HG03025 (cell line): ENCODE results near the gene MTUS2.
"Not testable (repeated sequence)": the region's sequence is repeated elsewhere in the genome, so short reads cannot be mapped to it uniquely, and the experiment has no call there.

Experiments used
- ATAC-seq: cut with Tn5 transposase; IDR thresholded peaks from one replicate; pipeline ENCODE4 v1.9.1; 2021; ENCODE audit warnings: mild to moderate bottlenecking, moderate library complexity; ENCODE audit not compliant: unreplicated experiment, low FRiP score

The MTUS2 gene

GRCh38 chr13:28955264-28955966 lies 135.3 kb downstream of the MTUS2 start:
- ATAC-seq: no peak

- no peak for ATAC-seq
Observed at GRCh38 chr13:28958018-28958417, 137.9 kb downstream of the MTUS2 start.

GRCh38 chr13:28958441-28958840 lies 138.3 kb downstream of the MTUS2 start:
- no peak for ATAC-seq

- no peak for ATAC-seq
Observed at GRCh38 chr13:28964052-28964451, 143.9 kb downstream of the MTUS2 start.

DNA sequence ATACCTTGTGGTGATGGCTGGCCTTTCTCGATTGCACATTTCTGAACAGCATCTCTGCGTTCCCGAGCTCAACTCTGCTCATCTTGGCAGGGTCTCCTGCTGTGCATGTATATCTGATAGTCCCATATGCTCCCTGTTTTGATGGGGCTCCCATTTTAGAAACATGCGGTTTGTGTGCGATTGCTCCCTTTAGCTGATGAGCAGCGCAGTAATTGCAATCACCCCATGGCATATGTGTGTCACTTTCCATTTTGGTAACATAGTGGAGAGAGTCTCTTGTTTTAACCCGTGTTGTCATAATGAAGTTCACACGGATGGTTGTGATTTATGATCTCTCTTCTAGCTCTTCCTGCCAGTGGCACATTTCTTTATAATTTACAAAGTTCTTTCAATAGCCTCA lies 144.7 kb downstream of the MTUS2 start:
- no peak for ATAC-seq

DNA sequence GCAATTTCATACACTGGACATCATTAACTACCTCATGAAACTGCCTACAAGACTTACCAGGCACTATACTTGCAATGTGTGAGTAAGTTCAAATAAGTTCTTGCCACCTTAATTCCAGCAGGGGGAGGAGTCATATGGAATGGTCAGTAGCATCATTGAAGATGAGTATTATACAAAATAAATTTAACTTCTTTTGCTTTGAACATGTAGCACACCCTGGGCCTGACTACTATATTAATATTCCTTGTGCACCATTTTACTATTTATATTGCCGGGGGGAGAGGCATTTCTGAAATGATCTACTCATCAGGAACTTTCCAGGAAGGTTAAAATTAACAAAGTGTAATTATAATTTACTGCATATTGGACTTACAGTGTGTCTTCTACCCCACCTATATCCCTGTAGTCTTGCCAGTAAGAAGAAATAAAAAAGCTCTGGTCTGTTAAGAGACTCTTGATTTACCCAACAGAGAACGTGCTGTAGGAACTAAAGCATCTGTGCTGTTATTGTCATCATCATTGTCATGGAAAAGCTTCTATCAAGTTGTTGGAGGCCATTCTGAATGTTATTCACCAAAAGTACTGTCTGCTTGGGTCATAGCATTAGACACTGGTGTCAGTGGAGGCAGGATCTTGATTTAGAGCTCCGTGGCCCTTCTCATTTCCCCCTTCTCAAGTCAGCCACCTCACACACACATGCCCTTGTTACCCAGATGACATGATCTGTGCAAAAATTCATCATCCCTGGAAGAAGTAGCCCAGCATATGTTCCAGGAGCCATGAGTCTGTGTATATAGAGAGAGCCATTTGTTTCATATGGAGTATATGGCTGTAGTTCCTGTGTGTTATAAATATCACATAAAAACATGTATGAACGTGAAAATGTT lies 147.1 kb downstream of the MTUS2 start:
- ATAC-seq: no peak

- ATAC-seq: no peak
Observed at GRCh38 chr13:28976195-28976594, 156.1 kb downstream of the MTUS2 start.

DNA sequence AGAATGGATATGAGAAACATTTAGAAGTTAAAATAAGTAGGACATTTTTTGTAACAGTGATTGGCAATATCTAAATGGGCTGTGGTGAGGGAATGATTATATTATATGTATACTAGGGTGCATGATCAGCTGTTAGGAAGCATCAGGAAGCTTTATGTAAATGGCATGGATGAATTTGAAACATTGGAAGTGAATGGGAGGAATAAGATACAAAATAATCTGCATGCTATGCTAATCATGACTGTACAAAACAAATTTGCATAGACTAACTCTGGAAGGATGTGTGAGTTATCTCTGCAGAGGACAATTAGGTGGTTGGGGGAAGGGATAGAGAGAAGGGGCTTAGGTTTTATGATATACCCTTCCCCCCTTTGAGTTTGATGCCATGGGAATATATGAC lies 156.5 kb downstream of the MTUS2 start:
- ATAC-seq: no peak

GRCh38 chr13:28978574-28978973 lies 158.4 kb downstream of the MTUS2 start:
- no peak for ATAC-seq

GRCh38 chr13:28981530-28981929 lies 161.4 kb downstream of the MTUS2 start:
- ATAC-seq: no peak

- no peak for ATAC-seq
Observed at GRCh38 chr13:28983641-28984040, 163.5 kb downstream of the MTUS2 start.

DNA sequence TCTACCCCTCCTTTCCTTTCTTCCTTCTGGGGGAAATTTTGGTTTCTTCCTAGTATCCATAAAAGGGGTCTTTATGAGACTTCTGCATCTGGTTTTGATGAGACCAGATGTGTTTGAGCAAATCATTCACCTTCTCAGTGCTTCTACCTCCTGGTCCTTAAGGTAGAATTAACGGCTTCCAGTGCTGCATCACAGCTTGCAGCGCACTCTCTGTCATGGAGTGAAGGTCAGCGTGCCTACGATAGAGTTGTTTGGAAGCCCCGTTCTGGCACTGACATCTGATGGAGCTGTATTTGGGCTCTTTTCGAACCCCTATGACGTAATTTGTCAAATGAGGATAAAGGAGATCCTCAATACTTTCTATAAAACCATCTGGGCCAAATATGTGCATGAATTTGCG lies 164.2 kb downstream of the MTUS2 start:
- no peak for ATAC-seq

DNA sequence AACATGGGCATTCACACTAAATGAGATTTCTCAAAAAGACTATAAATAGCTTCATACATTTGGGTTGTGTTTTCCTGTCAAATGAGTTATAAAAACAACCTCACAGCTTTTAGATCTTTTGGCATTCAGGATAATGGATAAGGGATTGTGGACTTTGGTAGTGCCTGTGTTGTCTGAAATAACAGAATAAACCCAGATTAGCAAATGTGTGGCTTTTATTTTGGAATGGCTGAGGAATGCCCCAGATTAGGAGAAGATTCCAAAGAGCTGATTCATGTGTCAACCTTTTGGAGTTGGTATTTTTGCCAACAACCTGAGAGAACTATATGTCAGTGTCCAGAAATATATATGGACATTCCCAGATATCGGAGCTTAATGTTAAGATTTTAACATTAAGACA lies 164.7 kb downstream of the MTUS2 start:
- no peak for ATAC-seq

- ATAC-seq: not testable (repeated sequence)
Observed at GRCh38 chr13:28990378-28990777, 170.2 kb downstream of the MTUS2 start.

DNA sequence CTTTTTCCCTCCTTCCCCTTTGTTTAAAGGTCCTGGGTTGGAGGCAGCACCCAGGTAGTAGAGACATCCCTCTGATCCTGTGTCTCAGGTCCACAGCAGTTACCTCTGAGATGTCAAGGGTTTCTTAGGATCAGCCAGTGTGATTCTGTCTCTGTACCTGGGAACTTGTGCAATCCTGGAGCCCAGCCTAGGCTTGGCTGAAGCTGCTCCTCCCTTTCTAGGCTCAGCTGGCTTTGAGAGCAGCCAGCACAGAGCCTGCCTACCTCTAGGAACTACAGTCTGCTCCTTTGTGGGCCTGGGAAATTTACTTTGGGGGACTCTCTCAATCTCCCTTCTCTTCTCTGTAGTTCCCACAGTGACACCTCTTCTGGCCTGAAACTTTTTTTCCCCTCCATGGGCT lies 171.6 kb downstream of the MTUS2 start:
- no peak for ATAC-seq

DNA sequence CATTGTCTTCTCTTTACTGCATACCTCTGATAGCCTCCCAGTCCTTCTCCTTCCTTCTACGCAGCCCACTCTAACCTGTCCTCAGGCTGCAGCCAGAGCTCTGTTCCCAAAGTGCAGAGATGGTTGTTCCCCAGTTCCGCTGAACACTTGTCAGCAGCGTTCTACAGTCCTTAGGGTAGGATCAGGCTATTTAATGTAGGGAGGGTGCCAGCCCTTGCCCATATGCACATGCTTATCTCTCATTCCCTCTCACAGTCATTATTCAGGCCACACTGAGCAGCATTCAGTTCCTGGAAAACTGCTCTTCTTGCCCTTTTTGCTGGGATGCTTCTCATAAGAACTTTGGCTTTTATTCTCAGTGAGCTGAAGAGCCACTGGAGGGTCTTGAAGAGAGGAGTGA lies 180.7 kb downstream of the MTUS2 start:
- no peak for ATAC-seq

DNA sequence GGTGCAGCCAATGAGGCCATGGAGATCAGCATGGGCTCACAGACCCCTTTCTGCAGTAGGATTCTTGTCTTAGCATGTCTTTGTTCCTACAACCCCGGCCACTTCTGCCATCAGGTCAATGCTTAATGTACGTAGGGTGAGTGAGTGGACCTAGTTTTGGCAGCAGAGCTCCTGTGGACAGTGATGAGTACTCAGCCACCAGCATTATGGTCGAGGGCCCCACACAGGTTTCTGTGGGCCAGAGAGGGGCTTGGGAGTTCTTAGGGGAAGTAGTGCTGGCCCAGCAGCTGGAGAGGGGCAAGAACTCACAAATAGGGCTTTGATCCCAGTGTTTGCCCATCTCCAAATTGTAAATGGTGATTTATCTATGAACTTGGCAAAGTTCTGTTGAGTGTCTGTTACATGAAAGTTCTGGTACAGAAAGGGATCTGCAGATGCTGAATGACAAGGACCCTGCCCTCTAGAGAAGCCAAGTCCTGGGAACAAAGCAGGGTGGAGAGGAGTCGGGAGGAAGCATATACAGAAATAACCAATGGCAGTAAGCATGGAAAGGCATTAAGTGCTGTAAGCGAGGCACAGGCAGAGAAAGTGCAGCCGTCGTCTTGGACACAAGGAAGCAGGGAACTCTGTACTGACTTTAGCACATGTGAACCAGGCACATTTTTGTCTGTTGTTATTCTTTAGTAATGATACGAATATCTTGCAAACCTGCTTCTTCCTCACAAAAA lies 185.1 kb downstream of the MTUS2 start:
- no peak for ATAC-seq

DNA sequence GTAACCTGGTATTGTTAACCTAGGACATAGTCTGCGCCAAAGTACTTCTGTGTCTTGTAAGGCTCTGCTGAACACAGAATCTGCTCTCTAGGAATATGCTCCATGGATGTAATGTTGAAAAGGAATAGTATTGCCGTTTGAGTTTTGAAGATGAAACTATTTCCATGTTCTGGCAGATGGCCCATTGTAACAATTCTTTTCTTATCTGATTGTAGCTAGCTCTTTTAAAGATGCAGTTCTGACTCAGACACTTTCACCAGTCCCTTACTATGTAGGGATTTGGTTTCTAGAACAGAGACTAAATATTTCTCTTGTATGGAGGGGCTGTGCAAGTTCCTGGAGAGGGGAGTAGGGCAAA lies 185.6 kb downstream of the MTUS2 start:
- no peak for ATAC-seq

- ATAC-seq: no peak
Observed at GRCh38 chr13:29006359-29006850, 186.3 kb downstream of the MTUS2 start.

DNA sequence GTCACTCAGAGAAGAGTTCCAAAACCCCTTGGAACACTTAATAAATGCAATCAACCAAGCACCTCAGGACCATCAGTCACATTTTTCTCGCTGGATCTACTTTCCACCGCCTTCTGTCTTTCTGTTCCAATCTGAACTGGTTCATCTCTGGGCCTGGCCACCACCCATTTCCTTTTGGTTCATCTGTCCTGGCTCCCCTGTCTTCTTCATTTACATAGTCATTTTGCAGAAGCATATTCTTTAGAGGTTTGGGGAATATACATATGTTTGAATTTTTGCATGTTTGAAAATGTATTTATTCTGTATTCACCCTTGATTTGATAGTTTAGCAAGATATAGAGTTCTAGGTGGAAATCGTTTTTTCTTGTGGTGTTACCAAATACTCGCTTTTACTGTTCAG lies 188.2 kb downstream of the MTUS2 start:
- no peak for ATAC-seq

DNA sequence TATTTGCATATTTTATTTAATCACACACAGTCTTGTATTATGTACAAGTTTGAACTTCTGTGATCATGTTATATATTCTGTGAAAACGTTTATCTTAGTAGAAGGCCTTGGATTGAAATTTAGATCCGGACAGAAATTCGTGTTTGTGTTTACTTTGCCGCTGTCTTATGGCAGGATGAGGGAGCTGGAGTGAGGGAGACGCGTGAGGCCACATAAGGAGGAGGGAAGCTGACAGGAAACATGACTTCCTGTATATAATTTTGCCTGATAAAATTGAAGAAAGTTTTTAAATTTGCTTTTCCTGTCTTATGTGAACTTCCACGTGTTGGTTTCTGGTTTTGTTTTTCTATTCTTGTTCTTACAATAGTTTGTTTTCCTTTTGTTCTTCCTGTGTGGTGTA lies 200.2 kb downstream of the MTUS2 start:
- no peak for ATAC-seq
